SH-SY5Y (cell line): ENCODE data around the gene PARP15.

Experiments
- GATA2 ChIP-seq: IDR thresholded peaks from 2 replicates; pipeline ENCODE4 v1.6.1; 2011; ENCODE audit warnings: mild to moderate bottlenecking, low read depth, low read length
- GATA3 ChIP-seq: IDR thresholded peaks from 2 replicates; pipeline ENCODE4 v1.6.1; 2011; ENCODE audit warnings: low read depth, mild to moderate bottlenecking, low read length, moderate library complexity

DNA sequence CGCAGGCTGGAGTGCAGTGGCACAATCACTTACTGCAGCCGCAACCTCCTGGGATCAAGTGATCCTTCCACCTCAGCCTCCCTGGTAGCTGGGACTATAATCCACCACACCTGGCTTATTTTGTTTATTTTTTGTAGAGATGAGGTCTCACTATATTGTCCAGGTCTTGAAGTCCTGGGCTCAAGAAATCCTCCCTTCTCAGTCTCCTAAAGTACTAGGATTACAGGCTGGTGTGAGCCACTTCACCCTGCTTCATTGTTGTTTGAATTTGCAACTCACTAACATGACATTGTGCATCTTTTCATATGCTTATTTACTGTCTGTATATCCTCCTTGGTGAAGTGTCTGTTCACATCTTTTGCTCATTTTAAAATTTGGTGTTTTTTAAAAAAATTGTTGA, 10.1 kb downstream of the PARP15 start:
- TF ChIP-seq GATA2 (no peak), GATA3 (no peak)
